Cardiac fibroblast (primary cell): ENCODE results near the gene ADGRL2.

Source experiments
- DNase-seq, 2 donors: peaks; one replicate each; pipeline versions ENCODE4 v3.0.0 to v3.0.0-alpha.2; 2010; ENCODE audit warnings: low read depth in 2 of 2
- H3K4me3 ChIP-seq, 2 donors: replicated peaks in 1 of 2; 1 replicate in 1 of 2; 2 replicates in 1 of 2; pipeline ENCODE4 v1.5.1; 2011; ENCODE audit warnings: low read depth in 2 of 2, low read length in 2 of 2, mild to moderate bottlenecking in 2 of 2, moderate library complexity in 1 of 2
- TF ChIP-seq, protein P1 (sequence below): IDR thresholded peaks from one replicate; pipeline ENCODE4 v1.5.1; 2011; ENCODE audit warnings: low read depth, mild to moderate bottlenecking, low read length, inconsistent platforms

The ADGRL2 gene

DNA sequence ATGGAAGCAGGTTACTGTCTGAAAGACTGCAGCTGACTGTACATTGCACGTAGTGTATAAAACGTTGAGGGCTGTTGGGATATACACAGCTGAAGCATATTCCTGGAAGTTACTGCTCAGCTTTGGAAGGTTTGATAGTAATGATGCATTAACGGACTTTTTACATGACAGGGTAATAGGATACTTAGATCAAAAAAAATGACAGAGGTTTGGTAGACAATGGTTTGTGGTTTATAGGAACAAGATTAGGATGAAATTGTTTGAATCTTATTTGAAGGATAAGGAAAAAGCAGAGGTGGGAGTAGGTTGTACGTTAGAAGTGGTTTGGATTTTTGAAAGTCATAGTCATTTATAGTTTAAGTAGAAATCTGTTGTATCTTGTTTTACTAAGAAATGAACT lies 33.0 kb downstream of the ADGRL2 start:
- no peak overlapping the region for H3K4me3 ChIP-seq
- TF ChIP-seq, protein P1, sequence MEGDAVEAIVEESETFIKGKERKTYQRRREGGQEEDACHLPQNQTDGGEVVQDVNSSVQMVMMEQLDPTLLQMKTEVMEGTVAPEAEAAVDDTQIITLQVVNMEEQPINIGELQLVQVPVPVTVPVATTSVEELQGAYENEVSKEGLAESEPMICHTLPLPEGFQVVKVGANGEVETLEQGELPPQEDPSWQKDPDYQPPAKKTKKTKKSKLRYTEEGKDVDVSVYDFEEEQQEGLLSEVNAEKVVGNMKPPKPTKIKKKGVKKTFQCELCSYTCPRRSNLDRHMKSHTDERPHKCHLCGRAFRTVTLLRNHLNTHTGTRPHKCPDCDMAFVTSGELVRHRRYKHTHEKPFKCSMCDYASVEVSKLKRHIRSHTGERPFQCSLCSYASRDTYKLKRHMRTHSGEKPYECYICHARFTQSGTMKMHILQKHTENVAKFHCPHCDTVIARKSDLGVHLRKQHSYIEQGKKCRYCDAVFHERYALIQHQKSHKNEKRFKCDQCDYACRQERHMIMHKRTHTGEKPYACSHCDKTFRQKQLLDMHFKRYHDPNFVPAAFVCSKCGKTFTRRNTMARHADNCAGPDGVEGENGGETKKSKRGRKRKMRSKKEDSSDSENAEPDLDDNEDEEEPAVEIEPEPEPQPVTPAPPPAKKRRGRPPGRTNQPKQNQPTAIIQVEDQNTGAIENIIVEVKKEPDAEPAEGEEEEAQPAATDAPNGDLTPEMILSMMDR: no peak
- DNase-seq: peak in 1 of 2 donors; percentile 28

DNA sequence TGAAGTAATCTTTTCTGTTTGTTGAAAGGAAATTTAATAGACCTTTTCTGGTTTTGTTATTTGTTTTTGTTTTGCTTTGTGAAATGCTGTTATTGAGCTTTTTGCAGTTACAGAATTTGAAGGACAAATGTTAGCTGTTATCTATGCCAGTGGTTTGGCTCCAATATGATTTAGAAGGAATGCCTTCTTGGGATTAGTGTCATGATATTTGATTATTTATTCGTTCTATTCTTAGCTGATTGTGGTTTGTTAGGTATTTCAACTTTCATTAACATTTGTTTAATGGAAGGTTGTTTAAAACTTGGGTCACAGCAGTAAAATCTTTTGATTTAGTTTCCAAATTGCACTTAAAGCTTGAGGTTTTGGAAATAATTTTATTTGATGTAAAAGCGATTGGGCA lies 33.5 kb downstream of the ADGRL2 start:
- no peak overlapping the region for H3K4me3 ChIP-seq
- DNase-seq: peak in 1 of 2 donors; percentile 27
- TF ChIP-seq, protein P1: no peak

DNA sequence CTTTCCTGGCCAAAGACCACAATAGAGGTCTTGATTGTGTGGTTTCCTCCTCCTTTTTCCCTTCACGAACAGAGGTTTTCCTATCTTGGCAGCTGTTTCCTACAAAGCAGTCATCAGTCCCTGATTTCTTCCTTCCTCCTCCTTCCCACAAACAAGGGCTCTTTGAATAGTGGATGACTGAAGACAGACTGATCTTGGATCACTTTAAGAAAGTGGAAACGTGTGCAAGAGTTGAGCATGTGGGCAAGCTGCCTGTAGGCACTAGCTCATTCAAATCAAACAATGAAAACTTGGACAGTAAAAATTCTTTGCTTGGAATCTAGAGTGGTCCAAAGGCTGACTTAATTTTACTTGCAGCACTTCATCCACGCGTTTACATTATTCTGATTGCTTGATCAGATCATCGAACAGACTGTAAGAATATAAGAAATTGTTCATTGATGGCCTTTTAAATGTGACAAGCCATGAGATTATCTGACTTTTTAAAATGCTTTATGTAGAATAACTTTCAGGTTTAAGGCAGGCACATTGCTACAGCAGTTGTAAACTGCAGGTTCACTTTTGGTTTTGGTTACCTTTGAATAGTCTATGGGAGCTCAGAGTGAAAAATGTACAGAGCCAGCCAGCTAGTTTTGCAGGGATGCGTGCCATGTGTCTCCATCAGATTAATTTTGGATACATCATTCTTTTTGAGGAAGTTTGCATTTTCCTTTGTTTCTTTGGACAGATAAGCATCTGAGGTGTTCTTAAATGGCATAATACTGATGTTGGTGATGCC lies 34.4 kb downstream of the ADGRL2 start:
- DNase-seq: peak; percentile 66 to 88
- H3K4me3 ChIP-seq: no peak overlapping the region
- TF ChIP-seq, protein P1: no peak

DNA sequence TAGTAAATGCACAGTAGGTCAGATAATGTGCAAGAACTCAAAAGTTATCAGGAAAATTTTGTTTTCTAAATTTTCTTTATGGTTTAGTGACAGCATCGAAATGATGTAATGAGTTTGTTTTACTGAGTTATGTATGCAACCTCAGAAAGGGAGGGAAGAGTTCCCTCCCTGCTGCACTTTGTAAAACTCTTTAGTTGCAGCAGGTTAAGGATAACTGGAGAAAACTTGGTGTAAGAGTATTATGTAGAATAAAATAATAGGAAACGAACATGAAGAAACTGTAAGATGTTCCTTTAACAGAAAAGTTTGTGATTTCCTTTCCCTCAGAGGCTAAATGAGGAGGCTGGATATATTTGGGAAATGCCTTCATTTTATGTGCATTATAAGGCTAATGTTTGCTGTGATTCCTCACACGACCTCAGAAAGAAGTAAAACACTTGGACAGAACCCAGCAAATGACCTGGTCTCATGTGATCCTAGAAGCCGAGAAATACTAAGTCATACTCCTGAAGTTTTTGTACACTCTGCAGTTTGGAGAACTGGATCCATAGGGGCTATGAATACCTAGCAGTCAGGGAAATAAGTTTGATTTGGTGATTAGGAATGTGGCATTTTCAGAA lies 35.4 kb downstream of the ADGRL2 start:
- TF ChIP-seq, protein P1: no peak
- DNase-seq: peak; percentile 21 to 49
- no peak overlapping the region for H3K4me3 ChIP-seq

DNA sequence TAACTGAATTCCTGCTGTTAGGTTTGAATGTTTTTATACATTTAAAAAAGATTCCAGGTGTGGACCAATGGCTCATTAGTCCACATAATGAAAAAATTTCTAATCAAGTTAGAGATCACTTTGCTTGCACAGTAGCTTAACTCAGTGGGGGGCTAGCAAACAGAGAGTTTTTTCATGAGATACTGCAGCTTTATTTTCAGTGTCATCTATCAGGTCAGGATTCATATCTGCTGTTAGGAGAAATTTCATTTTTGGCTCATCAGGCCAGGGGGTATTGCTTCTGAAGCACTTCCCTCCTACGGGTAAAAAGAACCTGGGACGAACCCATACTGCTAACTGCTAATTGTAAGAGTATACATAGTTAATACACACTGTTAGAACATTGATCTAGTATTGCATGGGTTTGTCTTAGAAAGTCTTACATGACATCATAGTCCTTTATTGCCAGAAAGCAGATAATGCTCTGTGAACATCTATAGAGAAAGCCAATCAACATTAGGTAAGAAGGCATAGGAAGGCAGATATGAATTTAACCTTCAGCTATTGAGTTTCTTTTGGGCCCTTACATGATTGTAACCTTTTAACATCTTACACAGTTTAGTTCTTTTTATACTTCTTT lies 38.0 kb downstream of the ADGRL2 start:
- DNase-seq: no peak
- TF ChIP-seq, protein P1: no peak
- H3K4me3 ChIP-seq: no peak overlapping the region

DNA sequence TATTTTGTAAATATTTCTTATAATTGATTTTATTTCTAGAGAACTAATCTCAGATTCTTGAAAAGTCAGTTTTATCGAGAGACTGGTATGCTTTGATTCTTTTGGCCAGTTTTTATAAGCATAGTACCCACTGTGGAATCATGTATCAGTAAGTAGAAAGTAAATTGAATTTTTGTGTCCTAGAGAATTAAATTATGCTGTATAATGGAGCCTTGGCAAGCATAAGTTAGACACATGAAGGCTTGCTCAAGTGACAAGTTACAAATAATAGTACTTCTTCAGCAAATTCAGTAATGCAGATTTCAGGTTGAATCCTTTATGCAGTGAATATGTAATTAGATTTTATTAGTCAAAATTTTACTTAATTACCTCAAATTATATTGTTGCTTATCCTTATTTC lies 40.1 kb downstream of the ADGRL2 start:
- TF ChIP-seq, protein P1: no peak
- H3K4me3 ChIP-seq: no peak overlapping the region
- DNase-seq: no peak
